Liver (tissue), 9 donors: ENCODE results near the gene OFD1. TPM values are rescaled to one million over a fixed set of nuclear protein-coding genes. Genes with fewer than 3 reads are reported as not detected.

ENCODE experiments used
- DNase-seq: peaks from one replicate; pipeline ENCODE4 v3.0.0-alpha.2; 2017; ENCODE audit warnings: low spot score
- H3K27ac ChIP-seq, 2 donors: one replicate each; pipeline ENCODE4 v1.7.0; 2013; ENCODE audit warnings: inconsistent platforms in 2 of 2, low read length in 2 of 2, control low read depth in 1 of 2, low read depth in 1 of 2, mild to moderate bottlenecking in 1 of 2
- H3K27me3 ChIP-seq, 4 donors: one replicate each; pipeline versions ENCODE4 v1.6.1 to v1.7.0; 2013; ENCODE audit warnings: low read length in 3 of 4, inconsistent platforms in 1 of 4, mild to moderate bottlenecking in 1 of 4, moderate library complexity in 1 of 4; ENCODE audit not compliant: control insufficient read depth in 4 of 4, insufficient read depth in 4 of 4
- H3K36me3 ChIP-seq, 4 donors: one replicate each; pipeline versions ENCODE4 v1.6.1 to v1.7.0; 2013; ENCODE audit warnings: low read length in 3 of 4, mild to moderate bottlenecking in 3 of 4, low read depth in 1 of 4, moderate library complexity in 1 of 4; ENCODE audit not compliant: control insufficient read depth in 4 of 4, insufficient read depth in 3 of 4
- H3K4me1 ChIP-seq, 4 donors: one replicate each; pipeline versions ENCODE4 v1.6.1 to v1.7.0; 2013; ENCODE audit warnings: low read length in 3 of 4, mild to moderate bottlenecking in 3 of 4, moderate library complexity in 1 of 4; ENCODE audit not compliant: control insufficient read depth in 4 of 4, insufficient read depth in 4 of 4
- H3K4me3 ChIP-seq, 3 donors: one replicate each; pipeline versions ENCODE4 v1.6.1 to v1.7.0; 2013; ENCODE audit warnings: low read length in 3 of 3, control low read depth in 1 of 3, low read depth in 1 of 3, mild to moderate bottlenecking in 1 of 3
- H3K9ac ChIP-seq, 2 donors: one replicate each; pipeline ENCODE4 v1.7.0; 2013; ENCODE audit warnings: low read length in 2 of 2, mild to moderate bottlenecking in 2 of 2, moderate library complexity in 2 of 2, control low read depth in 1 of 2, low read depth in 1 of 2
- H3K9me3 ChIP-seq, 4 donors: one replicate each; pipeline versions ENCODE4 v1.6.1 to v1.7.0; 2013; ENCODE audit warnings: low read length in 3 of 4; ENCODE audit not compliant: control insufficient read depth in 4 of 4
- FOXA1 ChIP-seq: IDR thresholded peaks from 2 replicates; pipeline ENCODE4 v1.6.1; 2016; ENCODE audit warnings: antibody characterized with exemption
- FOXA2 ChIP-seq: IDR thresholded peaks from 2 replicates; pipeline ENCODE4 v1.6.1; 2016; ENCODE audit warnings: antibody characterized with exemption
- HNF4G ChIP-seq: IDR thresholded peaks from 2 replicates; pipeline ENCODE4 v1.6.1; 2016; ENCODE audit warnings: antibody characterized with exemption
- JUND ChIP-seq, 2 donors: IDR thresholded peaks; 2 replicates each; pipeline ENCODE4 v1.6.1; 2016; ENCODE audit warnings: antibody characterized with exemption in 2 of 2
- MAX ChIP-seq: IDR thresholded peaks from 2 replicates; pipeline ENCODE4 v1.6.1; 2016; ENCODE audit warnings: antibody characterized with exemption
- REST ChIP-seq: IDR thresholded peaks from 2 replicates; pipeline ENCODE4 v1.6.1; 2016; ENCODE audit warnings: antibody characterized with exemption, mild to moderate bottlenecking
- RXRA ChIP-seq, 2 donors: IDR thresholded peaks; 2 replicates each; pipeline ENCODE4 v1.6.1; 2017 to 2018; ENCODE audit warnings: antibody characterized with exemption in 2 of 2, mild to moderate bottlenecking in 1 of 2
- SP1 ChIP-seq: IDR thresholded peaks from 2 replicates; pipeline ENCODE4 v1.6.1; 2018; ENCODE audit warnings: antibody characterized with exemption, mild to moderate bottlenecking
- TAF1 ChIP-seq: conservative IDR thresholded peaks from 2 replicates; pipeline ENCODE4 v1.6.1; 2016; ENCODE audit warnings: antibody characterized with exemption, mild to moderate bottlenecking
- YY1 ChIP-seq: IDR thresholded peaks from 2 replicates; pipeline ENCODE4 v1.6.1; 2016; ENCODE audit warnings: antibody characterized with exemption, mild to moderate bottlenecking
- WGBS: extraction: QIAGEN DNeasy Blood & Tissue Kit; methylation state at CpG from one replicate; pipeline ENCODE4 v1.1.7; 2013; 5-methylcytosine and 5-hydroxymethylcytosine counted together
- polyA plus RNA-seq, 2 donors: library from polyadenylated mRNA; stranded (reverse) in 1 of 2; unstranded in 1 of 2; fragments of 200-250 nt in 1 of 2; fragments of >200 nt in 1 of 2; fragmentation: Nextera tagmentation in 1 of 2; extraction: Ambion mirVana in 1 of 2; gene quantifications; one replicate each; pipeline versions ENCODE4 v1.2.1 to v1.2.3, GENCODE V29; 2013 to 2015
- total RNA-seq, 2 donors: library from RNA; depleted of rRNA; stranded (reverse); fragments of >200 nt; gene quantifications; one replicate each; pipeline ENCODE4 v1.2.3, GENCODE V29; 2014
- TF ChIP-seq, protein P1 (sequence below): fragments of 150-350 bp; IDR thresholded peaks from 2 replicates; pipeline ENCODE4 v1.5.1; 2017; ENCODE audit warnings: improper control_type of control experiment, low read depth, low read length; ENCODE audit not compliant: missing input control
- TF ChIP-seq, protein P2 (sequence below): IDR thresholded peaks from 2 replicates; pipeline ENCODE4 v1.6.1; 2016; ENCODE audit warnings: antibody characterized with exemption
- TF ChIP-seq, protein P3 (sequence below): IDR thresholded peaks from 2 replicates; pipeline ENCODE4 v1.6.1; 2016; ENCODE audit warnings: antibody characterized with exemption
- donor health status: healthy.
- donor health status: healthy.
- donor health status: healthy.
- donor health status: healthy.
- donor health status: healthy.

OFD1 gene
- total and polyA plus RNA-seq, 4 donors: 2.9 to 15.7 (median 9.6) TPM

DNA sequence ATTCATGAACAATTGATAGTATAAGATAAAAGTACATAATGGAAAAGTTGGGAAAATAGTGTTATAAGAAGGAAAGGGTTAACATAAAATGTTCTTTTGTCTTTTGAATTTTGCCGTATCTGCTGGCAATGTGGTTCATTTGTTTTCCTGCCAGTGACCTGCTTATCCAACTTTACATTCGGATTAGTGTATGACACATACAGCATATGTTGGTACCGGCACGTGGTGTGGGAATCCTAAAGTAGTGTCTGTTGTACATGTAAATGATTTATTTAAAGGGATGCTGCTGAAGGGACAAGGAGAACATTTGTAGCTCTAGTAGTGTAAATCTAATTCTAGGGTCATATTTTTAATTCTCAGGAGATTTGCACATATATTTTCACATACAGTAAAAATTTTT is 34.2 kb upstream of the OFD1 start:
- no peak overlapping the region for H3K27ac ChIP-seq
- H3K27me3 ChIP-seq: no peaks in the 10 kb centered on the region
- H3K9ac ChIP-seq: no peak overlapping the region
- 58% methylated on average over 4 of the region's 4 CpGs for WGBS
- no peak for DNase-seq
- no peak for TF ChIP-seq MAX
- TF ChIP-seq, protein P1, sequence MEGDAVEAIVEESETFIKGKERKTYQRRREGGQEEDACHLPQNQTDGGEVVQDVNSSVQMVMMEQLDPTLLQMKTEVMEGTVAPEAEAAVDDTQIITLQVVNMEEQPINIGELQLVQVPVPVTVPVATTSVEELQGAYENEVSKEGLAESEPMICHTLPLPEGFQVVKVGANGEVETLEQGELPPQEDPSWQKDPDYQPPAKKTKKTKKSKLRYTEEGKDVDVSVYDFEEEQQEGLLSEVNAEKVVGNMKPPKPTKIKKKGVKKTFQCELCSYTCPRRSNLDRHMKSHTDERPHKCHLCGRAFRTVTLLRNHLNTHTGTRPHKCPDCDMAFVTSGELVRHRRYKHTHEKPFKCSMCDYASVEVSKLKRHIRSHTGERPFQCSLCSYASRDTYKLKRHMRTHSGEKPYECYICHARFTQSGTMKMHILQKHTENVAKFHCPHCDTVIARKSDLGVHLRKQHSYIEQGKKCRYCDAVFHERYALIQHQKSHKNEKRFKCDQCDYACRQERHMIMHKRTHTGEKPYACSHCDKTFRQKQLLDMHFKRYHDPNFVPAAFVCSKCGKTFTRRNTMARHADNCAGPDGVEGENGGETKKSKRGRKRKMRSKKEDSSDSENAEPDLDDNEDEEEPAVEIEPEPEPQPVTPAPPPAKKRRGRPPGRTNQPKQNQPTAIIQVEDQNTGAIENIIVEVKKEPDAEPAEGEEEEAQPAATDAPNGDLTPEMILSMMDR: no peak
- no peak for TF ChIP-seq RXRA (IDR thresholded peaks at IDR 0.05)
- TF ChIP-seq SP1: no peak
- no peak for TF ChIP-seq FOXA2
- no peak for TF ChIP-seq JUND (IDR thresholded peaks at IDR 0.05)
- TF ChIP-seq FOXA1: no peak
- no peak for TF ChIP-seq REST
- no peak for TF ChIP-seq HNF4G
- no peak for TF ChIP-seq YY1
- TF ChIP-seq, protein P2, sequence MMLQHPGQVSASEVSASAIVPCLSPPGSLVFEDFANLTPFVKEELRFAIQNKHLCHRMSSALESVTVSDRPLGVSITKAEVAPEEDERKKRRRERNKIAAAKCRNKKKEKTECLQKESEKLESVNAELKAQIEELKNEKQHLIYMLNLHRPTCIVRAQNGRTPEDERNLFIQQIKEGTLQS: no peak
- TF ChIP-seq, protein P3, sequence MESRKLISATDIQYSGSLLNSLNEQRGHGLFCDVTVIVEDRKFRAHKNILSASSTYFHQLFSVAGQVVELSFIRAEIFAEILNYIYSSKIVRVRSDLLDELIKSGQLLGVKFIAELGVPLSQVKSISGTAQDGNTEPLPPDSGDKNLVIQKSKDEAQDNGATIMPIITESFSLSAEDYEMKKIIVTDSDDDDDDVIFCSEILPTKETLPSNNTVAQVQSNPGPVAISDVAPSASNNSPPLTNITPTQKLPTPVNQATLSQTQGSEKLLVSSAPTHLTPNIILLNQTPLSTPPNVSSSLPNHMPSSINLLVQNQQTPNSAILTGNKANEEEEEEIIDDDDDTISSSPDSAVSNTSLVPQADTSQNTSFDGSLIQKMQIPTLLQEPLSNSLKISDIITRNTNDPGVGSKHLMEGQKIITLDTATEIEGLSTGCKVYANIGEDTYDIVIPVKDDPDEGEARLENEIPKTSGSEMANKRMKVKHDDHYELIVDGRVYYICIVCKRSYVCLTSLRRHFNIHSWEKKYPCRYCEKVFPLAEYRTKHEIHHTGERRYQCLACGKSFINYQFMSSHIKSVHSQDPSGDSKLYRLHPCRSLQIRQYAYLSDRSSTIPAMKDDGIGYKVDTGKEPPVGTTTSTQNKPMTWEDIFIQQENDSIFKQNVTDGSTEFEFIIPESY: no peak
- no peak for TF ChIP-seq TAF1
- H3K4me1 ChIP-seq: peaks cover 0 to 2% (median 0%) of the 10 kb centered on the region in 4 donors
- H3K36me3 ChIP-seq: no peaks in the 10 kb centered on the region
- H3K9me3 ChIP-seq: no peaks in the 10 kb centered on the region
- H3K4me3 ChIP-seq: no peak overlapping the region

GRCh38 chrX:13702111-13702789 is 32.3 kb upstream of the OFD1 start:
- TF ChIP-seq FOXA2: no peak
- no peak for TF ChIP-seq YY1
- TF ChIP-seq, protein P1: no peak
- TF ChIP-seq REST: no peak
- TF ChIP-seq SP1: no peak
- WGBS: 89% methylated on average over 5 of the region's 5 CpGs
- no peaks in the 10 kb centered on the region for H3K9me3 ChIP-seq
- no peak overlapping the region for H3K4me3 ChIP-seq
- no peak for DNase-seq
- H3K27me3 ChIP-seq: no peaks in the 10 kb centered on the region
- H3K36me3 ChIP-seq: no peaks in the 10 kb centered on the region
- H3K9ac ChIP-seq: no peak overlapping the region
- peaks cover 0 to 2% (median 0%) of the 10 kb centered on the region in 4 donors for H3K4me1 ChIP-seq
- no peak overlapping the region for H3K27ac ChIP-seq
